Measurements from ENCODE around the gene FKBP2.

- TF ChIP-seq POLR2A (IDR thresholded peaks at IDR 0.05) (no peak), EP300 (IDR thresholded peaks at IDR 0.05) (no peak)
- TF ChIP-seq, protein P1, sequence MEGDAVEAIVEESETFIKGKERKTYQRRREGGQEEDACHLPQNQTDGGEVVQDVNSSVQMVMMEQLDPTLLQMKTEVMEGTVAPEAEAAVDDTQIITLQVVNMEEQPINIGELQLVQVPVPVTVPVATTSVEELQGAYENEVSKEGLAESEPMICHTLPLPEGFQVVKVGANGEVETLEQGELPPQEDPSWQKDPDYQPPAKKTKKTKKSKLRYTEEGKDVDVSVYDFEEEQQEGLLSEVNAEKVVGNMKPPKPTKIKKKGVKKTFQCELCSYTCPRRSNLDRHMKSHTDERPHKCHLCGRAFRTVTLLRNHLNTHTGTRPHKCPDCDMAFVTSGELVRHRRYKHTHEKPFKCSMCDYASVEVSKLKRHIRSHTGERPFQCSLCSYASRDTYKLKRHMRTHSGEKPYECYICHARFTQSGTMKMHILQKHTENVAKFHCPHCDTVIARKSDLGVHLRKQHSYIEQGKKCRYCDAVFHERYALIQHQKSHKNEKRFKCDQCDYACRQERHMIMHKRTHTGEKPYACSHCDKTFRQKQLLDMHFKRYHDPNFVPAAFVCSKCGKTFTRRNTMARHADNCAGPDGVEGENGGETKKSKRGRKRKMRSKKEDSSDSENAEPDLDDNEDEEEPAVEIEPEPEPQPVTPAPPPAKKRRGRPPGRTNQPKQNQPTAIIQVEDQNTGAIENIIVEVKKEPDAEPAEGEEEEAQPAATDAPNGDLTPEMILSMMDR (IDR thresholded peaks at IDR 0.05), result no peak
Measured at GRCh38 chr11:64267207-64267945, 26.5 kb downstream of the FKBP2 start.
